Gastrocnemius medialis (tissue), 4 donors: ENCODE measurements around the gene LRRC26. TPM values are rescaled to one million over a fixed set of nuclear protein-coding genes. Genes with fewer than 3 reads are reported as not detected.

Experiments used
- ATAC-seq, 2 donors: fragments of 150-250 bp; one replicate each; pipeline ENCODE4 v1.9.1; 2016
- DNase-seq, 2 donors: peaks; one replicate each; pipeline ENCODE4 v3.0.0-alpha.2; 2019
- H3K27ac ChIP-seq, 4 donors: fragments of 200-600 bp; sonication (generic); 1 replicate in 1 of 4; 2 replicates in 3 of 4; pipeline ENCODE4 v1.5.1; 2016 to 2018; ENCODE audit warnings: mild to moderate bottlenecking in 2 of 4, moderate library complexity in 1 of 4
- H3K27me3 ChIP-seq, 3 donors: fragments of 200-600 bp; sonication (generic) in 2 of 3; 1 replicate in 1 of 3; 2 replicates in 2 of 3; pipeline versions ENCODE4 v1.5.1 to v1.6.0; 2016 to 2019; ENCODE audit warnings: mild to moderate bottlenecking in 1 of 3, moderate library complexity in 1 of 3
- H3K36me3 ChIP-seq, 2 donors: fragments of 200-600 bp; sonication (generic) in 1 of 2; one replicate each; pipeline ENCODE4 v1.5.1; 2017 to 2018
- H3K4me1 ChIP-seq, 2 donors: fragments of 200-600 bp; sonication (generic) in 1 of 2; one replicate each; pipeline ENCODE4 v1.5.1; 2016 to 2017; ENCODE audit warnings: mild to moderate bottlenecking in 2 of 2
- H3K4me3 ChIP-seq, 4 donors: fragments of 200-600 bp; sonication (generic) in 3 of 4; 1 replicate in 1 of 4; 2 replicates in 3 of 4; pipeline ENCODE4 v1.5.1; 2016 to 2019; ENCODE audit warnings: mild to moderate bottlenecking in 2 of 4
- H3K9me3 ChIP-seq, 3 donors: fragments of 200-600 bp; sonication (generic) in 2 of 3; 1 replicate in 1 of 3; 2 replicates in 2 of 3; pipeline ENCODE4 v1.5.1; 2016 to 2019
- CTCF ChIP-seq, 5 experiments: fragments of 450-650 bp in 3 of 5; fragments of 200-600 bp in 2 of 5; sonication (generic) in 2 of 5; IDR thresholded peaks in 4 of 5; conservative IDR thresholded peaks in 1 of 5; 1 replicate in 4 of 5; 2 replicates in 1 of 5; pipeline ENCODE4 v1.5.1; 2016 to 2019; ENCODE audit warnings: antibody characterized with exemption in 5 of 5, mild to moderate bottlenecking in 3 of 5, moderate library complexity in 3 of 5
- POLR2A ChIP-seq, 2 donors: fragments of 450-650 bp; IDR thresholded peaks; one replicate each; pipeline ENCODE4 v1.6.1; 2017; ENCODE audit warnings: antibody characterized with exemption in 2 of 2, mild to moderate bottlenecking in 2 of 2, moderate library complexity in 2 of 2
- in situ Hi-C, 4 donors: fragments of 200-750 bp; cut with MboI; loops; one replicate each; pipeline versions ENCODE4 v1.15.0 to v1.8.0; 2017; ENCODE audit warnings: low sequenced_read_pairs in 4 of 4
- intact Hi-C: fragments of 100-400 bp; cut with DNase I; formaldehyde crosslinking; loops from one replicate; pipeline ENCODE4 v1.15.1; 2023; ENCODE audit warnings: low total_unique reads
- total RNA-seq, 4 donors: library from RNA; depleted of rRNA; stranded (reverse); fragments of >200 nt; gene quantifications; one replicate each; pipeline versions ENCODE4 v1.1.0 to v1.2.3, GENCODE V29; 2016

LRRC26 gene
- total RNA-seq, 4 donors from 2014 or later: not detected

DNA sequence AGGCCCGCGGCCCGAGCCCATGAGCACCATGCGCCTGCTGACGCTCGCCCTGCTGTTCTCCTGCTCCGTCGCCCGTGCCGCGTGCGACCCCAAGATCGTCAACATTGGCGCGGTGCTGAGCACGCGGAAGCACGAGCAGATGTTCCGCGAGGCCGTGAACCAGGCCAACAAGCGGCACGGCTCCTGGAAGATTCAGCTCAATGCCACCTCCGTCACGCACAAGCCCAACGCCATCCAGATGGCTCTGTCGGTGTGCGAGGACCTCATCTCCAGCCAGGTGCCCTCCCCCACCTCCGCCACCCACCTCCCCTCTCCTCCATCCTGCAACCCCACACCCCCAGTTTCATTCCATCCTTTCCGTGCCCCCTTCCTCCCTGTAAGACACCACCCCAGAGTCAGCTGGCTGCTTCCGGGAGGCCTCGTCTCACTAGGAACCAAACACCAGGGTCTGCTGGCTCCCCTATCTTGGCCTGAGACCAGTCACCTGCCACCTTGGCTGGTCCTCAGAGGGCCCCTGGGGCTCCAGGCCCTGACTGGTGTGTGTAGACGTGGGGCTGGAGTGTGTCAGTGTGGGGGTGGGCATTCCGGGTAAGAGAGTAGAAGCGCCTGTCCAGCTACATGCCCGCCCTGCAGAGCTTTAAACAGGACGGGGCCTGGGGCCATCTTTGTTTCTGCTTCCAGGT is 30.2 kb downstream of the LRRC26 start:
- peaks cover 71 to 86% (median 80%) of the 10 kb centered on the region in 3 donors for H3K27me3 ChIP-seq

DNA sequence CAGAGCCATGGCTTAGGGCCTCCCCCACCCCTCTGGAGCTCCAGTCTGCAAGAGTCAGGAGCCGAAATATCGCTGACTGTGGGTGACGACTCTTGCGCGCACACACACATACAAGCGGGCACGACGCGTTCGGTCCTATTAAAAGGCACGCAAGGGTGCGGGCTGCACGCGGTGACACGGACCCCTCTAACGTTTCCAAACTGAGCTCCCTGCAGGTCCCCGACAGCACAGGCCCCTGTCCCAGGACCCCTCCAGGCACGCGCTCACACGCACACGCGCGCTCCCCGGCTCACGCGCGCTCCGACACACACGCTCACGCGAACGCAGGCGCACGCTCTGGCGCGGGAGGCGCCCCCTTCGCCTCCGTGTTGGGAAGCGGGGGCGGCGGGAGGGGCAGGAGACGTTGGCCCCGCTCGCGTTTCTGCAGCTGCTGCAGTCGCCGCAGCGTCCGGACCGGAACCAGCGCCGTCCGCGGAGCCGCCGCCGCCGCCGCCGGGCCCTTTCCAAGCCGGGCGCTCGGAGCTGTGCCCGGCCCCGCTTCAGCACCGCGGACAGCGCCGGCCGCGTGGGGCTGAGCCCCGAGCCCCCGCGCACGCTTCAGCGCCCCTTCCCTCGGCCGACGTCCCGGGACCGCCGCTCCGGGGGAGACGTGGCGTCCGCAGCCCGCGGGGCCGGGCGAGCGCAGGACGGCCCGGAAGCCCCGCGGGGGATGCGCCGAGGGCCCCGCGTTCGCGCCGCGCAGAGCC is 31.0 kb downstream of the LRRC26 start, which contains the start of gene GRIN1:
Gene GRIN1 (plus strand): TSS at position 433 of the 746 bp plus-strand sequence. CDS start 333 bp downstream, outside the sequence.
- peaks cover 76 to 89% (median 82%) of the 10 kb centered on the region in 3 donors for H3K27me3 ChIP-seq
- no peak for DNase-seq

More for the DNA sequence above, 30.2 kb downstream of the LRRC26 start:
- no peak for TF ChIP-seq CTCF (IDR thresholded peaks at IDR 0.05 in 4 of 5, conservative IDR thresholded peaks at IDR 0.05 in 1 of 5)
- TF ChIP-seq POLR2A (IDR thresholded peaks at IDR 0.05): no peak
- no peak for ATAC-seq
- Histone ChIP-seq H3K4me1 (no peaks in the 10 kb centered on the region), H3K9me3 (no peaks in the 10 kb centered on the region), H3K4me3 (no peak overlapping the region), H3K36me3 (no peaks in the 10 kb centered on the region), H3K27ac (no peak overlapping the region)
- intact Hi-C loops (no loop called here), in situ Hi-C loops (no loop called here)
- no peak for DNase-seq

DNA sequence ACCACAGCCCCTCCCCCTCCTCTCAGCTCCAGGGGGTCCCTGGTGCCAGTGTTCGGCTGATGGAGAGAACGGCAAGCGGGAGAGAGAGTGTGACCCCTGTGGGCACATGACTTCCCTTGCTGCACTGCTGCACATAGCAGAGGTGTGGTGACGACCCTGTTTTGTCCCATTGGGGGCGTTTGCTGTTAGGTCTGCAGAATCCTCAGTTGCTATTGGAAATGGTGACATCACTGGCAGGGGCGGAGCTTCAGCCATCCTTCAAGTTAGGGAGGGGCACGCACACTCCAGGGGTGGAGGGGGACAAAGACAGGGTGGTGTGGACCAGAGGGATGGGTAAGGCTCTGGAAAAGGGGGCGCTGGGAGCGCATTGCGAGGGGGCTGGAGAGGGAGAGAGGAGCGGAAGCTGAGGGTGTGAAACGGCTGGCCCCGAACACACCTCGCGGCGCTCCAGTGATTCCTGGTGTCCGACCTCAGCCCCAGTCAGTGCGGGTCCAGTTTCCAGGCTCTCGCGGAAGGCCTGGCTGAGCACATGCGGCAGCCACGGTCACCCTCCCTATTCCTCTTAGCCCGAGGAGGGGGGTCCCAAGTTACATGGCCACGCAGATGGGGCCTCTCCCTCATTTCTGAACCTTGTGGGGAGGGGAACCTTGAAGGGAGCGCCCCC is 31.7 kb downstream of the LRRC26 start:
- Histone ChIP-seq H3K4me3 (no peak overlapping the region), H3K36me3 (no peaks in the 10 kb centered on the region), H3K4me1 (no peaks in the 10 kb centered on the region), H3K27me3 (peaks cover 73 to 89% (median 76%) of the 10 kb centered on the region in 3 donors), H3K9me3 (no peaks in the 10 kb centered on the region), H3K27ac (no peak overlapping the region)
- intact Hi-C loops: no loop called here
- no peak for TF ChIP-seq CTCF (IDR thresholded peaks at IDR 0.05 in 4 of 5, conservative IDR thresholded peaks at IDR 0.05 in 1 of 5)
- no peak for TF ChIP-seq POLR2A (IDR thresholded peaks at IDR 0.05)
- DNase-seq (no peak), ATAC-seq (no peak)
- in situ Hi-C loops: no loop called here

More for the DNA sequence above, 31.0 kb downstream of the LRRC26 start, which contains the start of gene GRIN1:
- Histone ChIP-seq H3K9me3 (no peaks in the 10 kb centered on the region), H3K4me1 (no peaks in the 10 kb centered on the region), H3K27ac (no peak within 1 kb of the TSS), H3K36me3 (no peaks in the 10 kb centered on the region), H3K4me3 (no peak within 1 kb of the TSS)
- intact Hi-C loops: no loop called here
- in situ Hi-C loops: no loop called here
- no peak for ATAC-seq
- TF ChIP-seq POLR2A (IDR thresholded peaks at IDR 0.05) (no peak), CTCF (IDR thresholded peaks at IDR 0.05 in 4 of 5, conservative IDR thresholded peaks at IDR 0.05 in 1 of 5) (no peak)

DNA sequence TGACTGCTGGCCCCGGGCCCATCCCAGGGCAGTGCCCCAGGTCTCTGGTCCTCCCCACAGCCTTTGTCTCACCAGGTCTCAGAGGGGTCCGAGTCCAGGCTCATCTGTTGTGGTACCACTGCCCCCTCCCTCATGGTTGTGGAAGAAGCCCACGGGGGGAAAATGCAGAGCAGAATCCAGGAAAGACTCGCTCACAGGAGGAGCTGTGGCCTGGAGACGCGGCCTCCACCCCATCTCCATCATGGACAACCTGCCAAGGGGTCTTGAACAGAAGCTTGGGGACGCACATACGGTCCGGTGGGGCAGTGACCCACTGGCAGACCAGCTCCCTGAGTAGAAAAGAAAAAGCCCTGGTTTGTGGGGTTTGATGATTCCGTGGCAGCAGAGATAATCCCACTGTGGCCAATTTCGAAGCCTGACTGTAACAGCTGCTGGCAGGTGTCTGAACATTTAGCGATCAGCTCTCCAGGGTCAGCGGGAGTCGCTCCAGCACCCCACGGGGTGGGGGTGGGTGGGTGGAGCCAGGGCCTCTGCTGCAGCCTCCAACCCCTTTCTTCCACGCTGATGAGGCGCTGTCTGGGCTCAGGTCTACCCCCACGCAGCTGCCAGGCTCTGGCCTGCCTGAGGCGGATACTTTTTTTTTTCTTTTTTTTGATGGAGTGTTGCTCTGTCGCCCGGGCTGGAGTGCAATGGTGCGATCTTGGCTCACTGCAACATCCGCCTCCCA is 32.8 kb downstream of the LRRC26 start:
- DNase-seq (no peak), ATAC-seq (no peak)
- H3K4me1 ChIP-seq: no peaks in the 10 kb centered on the region
- H3K4me3 ChIP-seq: no peak overlapping the region
- TF ChIP-seq POLR2A (IDR thresholded peaks at IDR 0.05): no peak
- no peak for TF ChIP-seq CTCF (IDR thresholded peaks at IDR 0.05 in 4 of 5, conservative IDR thresholded peaks at IDR 0.05 in 1 of 5)
- no peaks in the 10 kb centered on the region for H3K9me3 ChIP-seq
- in situ Hi-C loops (no loop called here), intact Hi-C loops (no loop called here)
- peaks cover 70 to 88% (median 71%) of the 10 kb centered on the region in 3 donors for H3K27me3 ChIP-seq
- no peak overlapping the region for H3K27ac ChIP-seq
- no peaks in the 10 kb centered on the region for H3K36me3 ChIP-seq
